ENCODE results near the gene DAD1.
"Not testable (repeated sequence)": the region's sequence is repeated elsewhere in the genome, so short reads cannot be mapped to it uniquely, and the experiment has no call there.

The DAD1 gene

GRCh38 chr14:22555384-22556011 is 33.5 kb downstream of the DAD1 start:
- FAIRE-seq = no peak
- DNase-seq (ENCODE audit: insufficient read length) = no peak
- TF ChIP-seq POLR2A (IDR thresholded peaks at IDR 0.05; ENCODE audit: low read depth, low read length) = 0 out of 2 replicates have a peak, but pooled peaks have one; percentile 34
- TF ChIP-seq POLR2AphosphoS5 (IDR thresholded peaks at IDR 0.05; ENCODE audit: low read depth, low read length) = no peak

DNA sequence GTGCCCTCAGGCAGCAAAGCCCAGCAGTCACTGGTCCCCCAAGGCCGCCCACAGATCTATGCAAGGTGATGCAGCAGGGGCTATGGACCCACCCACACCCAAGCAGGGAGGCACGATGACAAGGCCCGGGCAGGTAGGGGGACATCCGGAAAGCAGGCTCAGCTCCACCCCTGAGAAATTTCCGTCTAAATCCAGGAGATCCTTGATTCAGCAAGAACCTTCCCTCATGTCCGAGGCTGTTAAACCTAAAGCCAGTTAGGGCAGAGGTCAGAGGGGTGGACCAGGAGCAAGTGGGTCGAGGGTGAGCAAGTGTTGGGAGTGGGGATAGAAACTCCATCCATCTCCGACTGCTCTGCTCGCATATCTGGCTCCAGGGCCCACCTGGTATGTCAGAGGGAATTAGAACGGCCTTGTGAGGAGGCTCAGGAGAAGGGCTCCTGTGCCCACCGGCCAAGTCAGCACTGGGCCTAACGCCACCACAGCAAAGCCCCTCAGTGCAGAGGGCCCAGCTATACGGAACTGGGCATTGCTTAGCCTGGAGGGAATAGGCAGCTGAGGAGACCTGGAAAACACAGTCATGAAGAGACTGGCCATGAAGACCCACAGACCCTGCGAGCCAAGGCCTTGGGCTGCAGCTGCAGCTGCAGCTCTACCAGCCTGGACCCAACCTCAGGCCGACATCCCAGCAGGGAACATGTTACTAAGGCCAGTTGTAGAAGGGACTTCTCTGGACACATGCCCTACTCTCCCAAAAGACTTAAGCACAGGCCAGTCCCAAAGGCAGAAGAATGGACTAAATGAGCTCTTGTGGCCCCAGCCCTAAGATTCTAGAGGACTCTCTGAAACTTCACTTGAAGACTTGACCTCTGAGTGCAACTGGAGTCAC is 34.3 kb downstream of the DAD1 start:
- FAIRE-seq = no peak
- TF ChIP-seq POLR2AphosphoS5 (IDR thresholded peaks at IDR 0.05; ENCODE audit: low read depth, low read length) = no peak
- no peak for TF ChIP-seq POLR2A (IDR thresholded peaks at IDR 0.05; ENCODE audit: low read depth, low read length)
- TF ChIP-seq TAF1 (IDR thresholded peaks at IDR 0.05; ENCODE audit: borderline replicate concordance, low read depth, low read length) = no peak
- DNase-seq (ENCODE audit: insufficient read length) = no peak

- DNase-seq (ENCODE audit: insufficient read length); FAIRE-seq: not testable (repeated sequence)
Measured at GRCh38 chr14:22553861-22554497, 35.0 kb downstream of the DAD1 start.

GRCh38 chr14:22553445-22553844 is 35.6 kb downstream of the DAD1 start:
- TF ChIP-seq POLR2A (IDR thresholded peaks at IDR 0.05; ENCODE audit: low read depth, low read length) = 0 out of 2 replicates have a peak, but pooled peaks have one; percentile 7
- no peak for TF ChIP-seq POLR2AphosphoS5 (IDR thresholded peaks at IDR 0.05; ENCODE audit: low read depth, low read length)
- no peak for TF ChIP-seq TAF1 (IDR thresholded peaks at IDR 0.05; ENCODE audit: borderline replicate concordance, low read depth, low read length)
- DNase-seq (ENCODE audit: insufficient read length) (no peak), FAIRE-seq (no peak)

DNA sequence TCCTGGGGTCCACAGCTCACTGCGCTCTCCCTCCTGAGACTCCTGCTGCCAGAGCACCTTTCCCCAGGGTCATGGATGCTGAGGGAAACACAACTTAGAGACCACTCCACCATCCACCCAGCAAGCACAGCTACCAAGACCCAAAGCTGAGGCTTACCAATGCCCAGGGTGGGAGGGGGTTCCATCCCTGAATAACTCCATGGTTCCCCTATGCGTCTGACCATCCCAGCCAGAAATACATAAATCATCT is 36.3 kb downstream of the DAD1 start:
- FAIRE-seq = no peak

GRCh38 chr14:22552001-22552826 is 36.8 kb downstream of the DAD1 start:
- FAIRE-seq (no peak), DNase-seq (ENCODE audit: insufficient read length) (no peak)
- TF ChIP-seq POLR2AphosphoS5 (IDR thresholded peaks at IDR 0.05; ENCODE audit: low read depth, low read length) (no peak), TAF1 (IDR thresholded peaks at IDR 0.05; ENCODE audit: borderline replicate concordance, low read depth, low read length) (no peak), POLR2A (IDR thresholded peaks at IDR 0.05; ENCODE audit: low read depth, low read length) (0 out of 2 replicates have a peak, but pooled peaks have one; percentile 0)

More for the DNA sequence above, 36.3 kb downstream of the DAD1 start:
- DNase-seq (ENCODE audit: insufficient read length) = no peak
- TF ChIP-seq POLR2AphosphoS5 (IDR thresholded peaks at IDR 0.05; ENCODE audit: low read depth, low read length) (no peak), POLR2A (IDR thresholded peaks at IDR 0.05; ENCODE audit: low read depth, low read length) (0 out of 2 replicates have a peak, but pooled peaks have one; percentile 14)

- FAIRE-seq (no peak), DNase-seq (ENCODE audit: insufficient read length) (no peak)
- TF ChIP-seq TAF1 (IDR thresholded peaks at IDR 0.05; ENCODE audit: borderline replicate concordance, low read depth, low read length) (no peak), POLR2AphosphoS5 (IDR thresholded peaks at IDR 0.05; ENCODE audit: low read depth, low read length) (peak; percentile 34; the same call in 1 of the 2 replicates)
Measured at GRCh38 chr14:22551605-22551997, 37.4 kb downstream of the DAD1 start.

- peak; percentile 79 for FAIRE-seq
- DNase-seq (ENCODE audit: insufficient read length) = peak; percentile 46
- TF ChIP-seq TAF1 (IDR thresholded peaks at IDR 0.05; ENCODE audit: borderline replicate concordance, low read depth, low read length) (no peak), POLR2AphosphoS5 (IDR thresholded peaks at IDR 0.05; ENCODE audit: low read depth, low read length) (peak; percentile 50; the same call in 1 of the 2 replicates), POLR2A (IDR thresholded peaks at IDR 0.05; ENCODE audit: low read depth, low read length) (peak; percentile 63)
Measured at GRCh38 chr14:22549981-22550673, 38.9 kb downstream of the DAD1 start.

GRCh38 chr14:22549324-22549962 is 39.6 kb downstream of the DAD1 start:
- FAIRE-seq = no peak
- no peak for DNase-seq (ENCODE audit: insufficient read length)
- TF ChIP-seq TAF1 (IDR thresholded peaks at IDR 0.05; ENCODE audit: borderline replicate concordance, low read depth, low read length) = no peak
- TF ChIP-seq POLR2AphosphoS5 (IDR thresholded peaks at IDR 0.05; ENCODE audit: low read depth, low read length) = no peak
- no peak for TF ChIP-seq POLR2A (IDR thresholded peaks at IDR 0.05; ENCODE audit: low read depth, low read length)

DNA sequence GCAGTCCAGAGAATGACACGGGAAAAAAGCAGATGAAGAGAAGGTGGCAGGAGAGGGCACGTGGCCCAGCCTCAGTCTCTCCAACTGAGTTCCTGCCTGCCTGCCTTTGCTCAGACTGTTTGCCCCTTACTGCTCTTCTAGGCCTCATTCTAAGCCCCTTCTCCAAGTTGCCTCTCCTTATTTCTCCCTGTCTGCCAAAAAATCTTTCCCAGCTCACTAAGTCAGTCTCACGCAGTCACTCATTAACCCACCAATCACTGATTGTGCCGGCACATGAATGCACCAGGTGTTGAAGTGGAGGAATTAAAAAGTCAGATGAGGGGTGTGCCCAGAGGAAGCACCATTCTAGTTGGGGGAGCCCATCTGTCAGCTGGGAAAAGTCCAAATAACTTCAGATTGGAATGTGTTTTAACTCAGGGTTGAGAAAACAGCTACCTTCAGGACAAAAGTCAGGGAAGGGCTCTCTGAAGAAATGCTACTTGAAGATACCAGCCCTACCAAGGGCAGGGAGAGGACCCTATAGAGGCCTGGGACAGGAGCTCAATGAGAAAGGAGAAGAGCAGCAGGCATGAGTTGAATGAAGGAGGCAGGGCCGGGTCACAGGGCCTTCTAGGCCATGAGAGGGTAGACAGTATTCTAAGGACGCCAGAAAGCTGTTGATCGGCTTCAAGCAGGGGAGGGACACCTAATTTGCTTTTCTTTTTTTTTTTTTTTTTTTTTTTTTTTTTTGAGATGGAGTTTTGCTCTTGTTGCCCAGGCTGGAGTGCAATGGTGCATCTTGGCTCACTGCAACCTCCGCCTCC is 40.9 kb downstream of the DAD1 start:
- FAIRE-seq (no peak), DNase-seq (ENCODE audit: insufficient read length) (no peak)
- TF ChIP-seq POLR2AphosphoS5 (IDR thresholded peaks at IDR 0.05; ENCODE audit: low read depth, low read length) = no peak
- TF ChIP-seq POLR2A (IDR thresholded peaks at IDR 0.05; ENCODE audit: low read depth, low read length) = no peak
- no peak for TF ChIP-seq TAF1 (IDR thresholded peaks at IDR 0.05; ENCODE audit: borderline replicate concordance, low read depth, low read length)

Data from GM12892 (cell line).